GM23338 (cell line): ENCODE measurements around the gene FBXL14. TPM values are rescaled to one million over a fixed set of nuclear protein-coding genes. Genes with fewer than 3 reads are reported as not detected.

Source experiments
- ATAC-seq: fragments of 200-7000 bp; cut with Tn5 transposase; 3 replicates; pipeline ENCODE4 v1.9.1; 2020
- DNase-seq: peaks from one replicate; pipeline ENCODE4 v3.0.0-alpha.2; 2015; ENCODE audit warnings: low spot score
- H2AFZ ChIP-seq: fragments of 200-600 bp; sonication (generic); 2 replicates; pipeline ENCODE4 v1.8.0; 2016; ENCODE audit warnings: antibody characterized with exemption, mild to moderate bottlenecking, moderate library complexity
- H3F3A ChIP-seq: fragments of 200-600 bp; sonication (generic); replicated peaks from 2 replicates; pipeline ENCODE4 v1.8.0; 2017; ENCODE audit warnings: antibody characterized with exemption, mixed run types, low read depth
- H3K27ac ChIP-seq: fragments of 200-600 bp; sonication (generic); 2 replicates; pipeline ENCODE4 v1.6.1; 2016; ENCODE audit warnings: low read depth
- H3K27me3 ChIP-seq: fragments of 200-600 bp; sonication (generic); 2 replicates; pipeline ENCODE4 v1.8.0; 2016; ENCODE audit warnings: mild to moderate bottlenecking, mixed run types, moderate library complexity; ENCODE audit not compliant: insufficient read depth
- H3K36me3 ChIP-seq: fragments of 200-600 bp; sonication (generic); 2 replicates; pipeline ENCODE4 v1.8.0; 2016; ENCODE audit warnings: mild to moderate bottlenecking; ENCODE audit not compliant: insufficient read depth
- H3K4me1 ChIP-seq: fragments of 200-600 bp; sonication (generic); 2 replicates; pipeline ENCODE4 v1.8.0; 2016; ENCODE audit warnings: mild to moderate bottlenecking, moderate library complexity; ENCODE audit not compliant: insufficient read depth
- H3K4me2 ChIP-seq: fragments of 200-600 bp; sonication (generic); 2 replicates; pipeline ENCODE4 v1.7.1; 2017; ENCODE audit warnings: mixed run types
- H3K4me3 ChIP-seq: fragments of 200-600 bp; sonication (generic); 2 replicates; pipeline ENCODE4 v1.6.1; 2016; ENCODE audit warnings: mixed run types
- H3K79me2 ChIP-seq: fragments of 200-600 bp; sonication (generic); replicated peaks from 2 replicates; pipeline ENCODE4 v1.8.0; 2017; ENCODE audit warnings: mild to moderate bottlenecking; ENCODE audit not compliant: insufficient read depth
- H3K9me2 ChIP-seq: fragments of 200-600 bp; sonication (generic); 2 replicates; pipeline ENCODE4 v1.8.0; 2017; ENCODE audit not compliant: insufficient read depth
- H4K20me1 ChIP-seq: fragments of 200-600 bp; sonication (generic); replicated peaks from 2 replicates; pipeline ENCODE4 v1.8.0; 2017; ENCODE audit warnings: mild to moderate bottlenecking; ENCODE audit not compliant: insufficient read depth
- H3K27ac Mint-ChIP-seq: 2 replicates; pipeline ENCODE4 v1.8.0; 2020; ENCODE audit warnings: inconsistent platforms, mild to moderate bottlenecking, moderate library complexity, mixed read lengths
- H3K27me3 Mint-ChIP-seq: 3 replicates; pipeline ENCODE4 v1.8.0; 2022; ENCODE audit warnings: low read depth, mild to moderate bottlenecking, moderate library complexity, mixed read lengths, inconsistent platforms; ENCODE audit not compliant: insufficient read depth, poor library complexity
- H3K36me3 Mint-ChIP-seq: 3 replicates; pipeline ENCODE4 v1.8.0; 2021; ENCODE audit warnings: low read depth, mild to moderate bottlenecking, inconsistent platforms, moderate library complexity, mixed read lengths
- H3K4me1 Mint-ChIP-seq: 3 replicates; pipeline ENCODE4 v1.8.0; 2020; ENCODE audit warnings: mild to moderate bottlenecking, inconsistent platforms, mixed read lengths
- H3K4me3 Mint-ChIP-seq: 3 replicates; pipeline ENCODE4 v1.8.0; 2021; ENCODE audit warnings: moderate library complexity, mild to moderate bottlenecking, inconsistent platforms, mixed read lengths
- H3K9me3 Mint-ChIP-seq: 3 replicates; pipeline ENCODE4 v1.8.0; 2020; ENCODE audit warnings: moderate library complexity, mild to moderate bottlenecking, inconsistent platforms, mixed read lengths
- CREB1 ChIP-seq: fragments of 250-450 bp; sonication (Bioruptor Pico); IDR thresholded peaks from 2 replicates; pipeline ENCODE4 v1.5.0; 2020; ENCODE audit warnings: low read depth, mild to moderate bottlenecking, moderate library complexity
- EZH2 ChIP-seq: fragments of 200-600 bp; sonication (generic); IDR thresholded peaks from one replicate; pipeline ENCODE4 v1.8.0; 2017; ENCODE audit warnings: antibody characterized with exemption, mild to moderate bottlenecking, low read depth; ENCODE audit not compliant: unreplicated experiment
- EZH2phosphoT487 ChIP-seq: fragments of 200-600 bp; sonication (generic); IDR thresholded peaks from one replicate; pipeline ENCODE4 v1.8.1; 2018; ENCODE audit warnings: antibody characterized with exemption; ENCODE audit not compliant: unreplicated experiment
- JUNB ChIP-seq: IDR thresholded peaks from one replicate; pipeline ENCODE4 v1.6.1; 2016; ENCODE audit warnings: antibody characterized with exemption; ENCODE audit not compliant: unreplicated experiment
- NANOG ChIP-seq: IDR thresholded peaks from 2 replicates; pipeline ENCODE4 v1.6.1; 2016; ENCODE audit warnings: antibody characterized with exemption, borderline replicate concordance
- POLR2AphosphoS5 ChIP-seq: IDR thresholded peaks from 2 replicates; pipeline ENCODE4 v1.6.1; 2016; ENCODE audit warnings: antibody characterized with exemption, low read depth
- REST ChIP-seq: IDR thresholded peaks from one replicate; pipeline ENCODE4 v1.6.1; 2018; ENCODE audit warnings: antibody characterized with exemption; ENCODE audit not compliant: unreplicated experiment
- STAT1 ChIP-seq: IDR thresholded peaks from one replicate; pipeline ENCODE4 v1.6.1; 2016; ENCODE audit warnings: antibody characterized with exemption; ENCODE audit not compliant: unreplicated experiment
- ZNF114 ChIP-seq: fragments of 250-450 bp; sonication (Bioruptor Pico); IDR thresholded peaks from 2 replicates; pipeline ENCODE4 v1.5.0; 2020; ENCODE audit warnings: mild to moderate bottlenecking, moderate library complexity
- ZNF331 ChIP-seq: fragments of 250-450 bp; sonication (Bioruptor Pico); IDR thresholded peaks from 2 replicates; pipeline ENCODE4 v1.5.0; 2020; ENCODE audit warnings: low read depth, mild to moderate bottlenecking, moderate library complexity
- ZNF462 ChIP-seq: fragments of 250-450 bp; sonication (Bioruptor Pico); IDR thresholded peaks from 2 replicates; pipeline ENCODE4 v1.5.0; 2020; ENCODE audit warnings: mild to moderate bottlenecking, moderate library complexity
- polyA plus RNA-seq: library from polyadenylated mRNA; unstranded; fragments of >200 nt; fragmentation: Nextera tagmentation; extraction: Ambion mirVana; gene quantifications from 2 replicates; pipeline ENCODE4 v1.2.1, GENCODE V29; 2016
- total RNA-seq: library from RNA; depleted of rRNA; stranded (reverse); fragments of >200 nt; shearing (Covaris generic); gene quantifications from 2 replicates; pipeline ENCODE4 v1.2.3, GENCODE V29; 2014
- TF ChIP-seq, protein P1 (sequence below), 2 experiments: fragments of 200-600 bp in 1 of 2; sonication (generic) in 1 of 2; conservative IDR thresholded peaks; 2 replicates each; pipeline versions ENCODE4 v1.5.1 to v1.6.1; 2016 to 2017; ENCODE audit warnings: antibody characterized with exemption in 2 of 2, low read depth in 2 of 2, mild to moderate bottlenecking in 2 of 2, moderate library complexity in 1 of 2
- TF ChIP-seq, protein P2 (sequence below): IDR thresholded peaks from 2 replicates; pipeline ENCODE4 v1.6.1; 2016; ENCODE audit warnings: antibody characterized with exemption

Gene FBXL14
- total and polyA plus RNA-seq, 2 experiments from 2014 or later: 0.74 to 9.4 TPM

GRCh38 chr12:1533602-1534304 is 60.6 kb downstream of the FBXL14 start:
- Histone ChIP-seq H3K4me1 (peaks cover 13% of the 10 kb centered on the region), H3K79me2 (no peaks in the 10 kb centered on the region), H4K20me1 (no peaks in the 10 kb centered on the region), H3K27me3 (peaks cover 70% of the 10 kb centered on the region), H2AFZ (no peak overlapping the region), H3F3A (0 out of 2 replicates have a peak, but pooled peaks cover 7% of the 10 kb centered on the region), H3K9me2 (no peaks in the 10 kb centered on the region), H3K4me3 (no peak overlapping the region), H3K27ac (no peak overlapping the region), H3K4me2 (no peak overlapping the region), H3K36me3 (no peaks in the 10 kb centered on the region)
- ATAC-seq (no peak), DNase-seq (no peak)
- no peaks in the 10 kb centered on the region; the same call in 2 of the 3 replicates for H3K36me3 Mint-ChIP-seq
- H3K27me3 Mint-ChIP-seq: peaks cover 52% of the 10 kb centered on the region
- H3K27ac Mint-ChIP-seq: no peak overlapping the region
- TF ChIP-seq STAT1 (no peak), CREB1 (no peak), NANOG (no peak), EZH2phosphoT487 (no peak), JUNB (no peak), ZNF331 (CRISPR knock-in tag) (no peak), ZNF462 (CRISPR knock-in tag) (no peak), ZNF114 (no peak), POLR2AphosphoS5 (no peak), REST (no peak), EZH2 (no peak)
- TF ChIP-seq, protein P1, sequence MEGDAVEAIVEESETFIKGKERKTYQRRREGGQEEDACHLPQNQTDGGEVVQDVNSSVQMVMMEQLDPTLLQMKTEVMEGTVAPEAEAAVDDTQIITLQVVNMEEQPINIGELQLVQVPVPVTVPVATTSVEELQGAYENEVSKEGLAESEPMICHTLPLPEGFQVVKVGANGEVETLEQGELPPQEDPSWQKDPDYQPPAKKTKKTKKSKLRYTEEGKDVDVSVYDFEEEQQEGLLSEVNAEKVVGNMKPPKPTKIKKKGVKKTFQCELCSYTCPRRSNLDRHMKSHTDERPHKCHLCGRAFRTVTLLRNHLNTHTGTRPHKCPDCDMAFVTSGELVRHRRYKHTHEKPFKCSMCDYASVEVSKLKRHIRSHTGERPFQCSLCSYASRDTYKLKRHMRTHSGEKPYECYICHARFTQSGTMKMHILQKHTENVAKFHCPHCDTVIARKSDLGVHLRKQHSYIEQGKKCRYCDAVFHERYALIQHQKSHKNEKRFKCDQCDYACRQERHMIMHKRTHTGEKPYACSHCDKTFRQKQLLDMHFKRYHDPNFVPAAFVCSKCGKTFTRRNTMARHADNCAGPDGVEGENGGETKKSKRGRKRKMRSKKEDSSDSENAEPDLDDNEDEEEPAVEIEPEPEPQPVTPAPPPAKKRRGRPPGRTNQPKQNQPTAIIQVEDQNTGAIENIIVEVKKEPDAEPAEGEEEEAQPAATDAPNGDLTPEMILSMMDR (conservative IDR thresholded peaks at IDR 0.05; ENCODE audit: low read depth in 2 of 2): no peak
- TF ChIP-seq, protein P2, sequence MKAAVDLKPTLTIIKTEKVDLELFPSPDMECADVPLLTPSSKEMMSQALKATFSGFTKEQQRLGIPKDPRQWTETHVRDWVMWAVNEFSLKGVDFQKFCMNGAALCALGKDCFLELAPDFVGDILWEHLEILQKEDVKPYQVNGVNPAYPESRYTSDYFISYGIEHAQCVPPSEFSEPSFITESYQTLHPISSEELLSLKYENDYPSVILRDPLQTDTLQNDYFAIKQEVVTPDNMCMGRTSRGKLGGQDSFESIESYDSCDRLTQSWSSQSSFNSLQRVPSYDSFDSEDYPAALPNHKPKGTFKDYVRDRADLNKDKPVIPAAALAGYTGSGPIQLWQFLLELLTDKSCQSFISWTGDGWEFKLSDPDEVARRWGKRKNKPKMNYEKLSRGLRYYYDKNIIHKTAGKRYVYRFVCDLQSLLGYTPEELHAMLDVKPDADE: no peak
- peaks cover 16% of the 10 kb centered on the region for H3K4me1 Mint-ChIP-seq
- no peaks in the 10 kb centered on the region for H3K9me3 Mint-ChIP-seq
- H3K4me3 Mint-ChIP-seq: no peak overlapping the region
